ENCODE data around the gene BMP8B. TPM values are rescaled to one million over a fixed set of nuclear protein-coding genes. Genes with fewer than 3 reads are reported as not detected.
"Not testable (repeated sequence)": the region's sequence is repeated elsewhere in the genome, so short reads cannot be mapped to it uniquely, and the experiment has no call there.

The BMP8B gene
- total RNA-seq, 1 experiment from 2014 or later: 1.2 TPM

GRCh38 chr1:39770100-39771021 lies 18.3 kb downstream of the BMP8B start:
- not testable (repeated sequence) for DNase-seq, H3K9me3 ChIP-seq, H3K4me3 ChIP-seq, H3K36me3 ChIP-seq, H3K27me3 ChIP-seq

- DNase-seq, H3K36me3 ChIP-seq, H3K4me3 ChIP-seq, H3K27me3 ChIP-seq, H3K9me3 ChIP-seq: not testable (repeated sequence)
Observed at GRCh38 chr1:39769502-39769901, 19.2 kb downstream of the BMP8B start.

- not testable (repeated sequence) for DNase-seq, H3K9me3 ChIP-seq, H3K36me3 ChIP-seq, H3K4me3 ChIP-seq, H3K27me3 ChIP-seq
Observed at GRCh38 chr1:39766466-39766865, 22.2 kb downstream of the BMP8B start.

GRCh38 chr1:39764512-39764911 lies 24.2 kb downstream of the BMP8B start:
- H3K36me3 ChIP-seq, DNase-seq, H3K27me3 ChIP-seq, H3K9me3 ChIP-seq, H3K4me3 ChIP-seq: not testable (repeated sequence)

- not testable (repeated sequence) for H3K9me3 ChIP-seq, DNase-seq, H3K4me3 ChIP-seq, H3K36me3 ChIP-seq, H3K27me3 ChIP-seq
Observed at GRCh38 chr1:39763619-39764374, 24.9 kb downstream of the BMP8B start.

- H3K9me3 ChIP-seq: no peaks in the 10 kb centered on the region
- H3K27me3 ChIP-seq: no peaks in the 10 kb centered on the region
- no peaks in the 10 kb centered on the region; the same call in 1 of the 2 replicates for H3K36me3 ChIP-seq
- no peak overlapping the region for H3K4me3 ChIP-seq
- DNase-seq: no peak
Observed at GRCh38 chr1:39762550-39763540, 25.8 kb downstream of the BMP8B start.

GRCh38 chr1:39761557-39762260 lies 27.0 kb downstream of the BMP8B start:
- Histone ChIP-seq H3K36me3 (peaks cover 1% of the 10 kb centered on the region), H3K9me3 (no peaks in the 10 kb centered on the region), H3K4me3 (no peak overlapping the region), H3K27me3 (no peaks in the 10 kb centered on the region)
- no peak for DNase-seq

GRCh38 chr1:39761016-39761415 lies 27.6 kb downstream of the BMP8B start:
- Histone ChIP-seq H3K27me3 (no peaks in the 10 kb centered on the region), H3K36me3 (peaks cover 4% of the 10 kb centered on the region), H3K9me3 (no peaks in the 10 kb centered on the region), H3K4me3 (no peak overlapping the region)
- DNase-seq: no peak

GRCh38 chr1:39760074-39761008 lies 28.3 kb downstream of the BMP8B start:
- Histone ChIP-seq H3K4me3 (no peak overlapping the region), H3K27me3 (no peaks in the 10 kb centered on the region), H3K36me3 (peaks cover 11% of the 10 kb centered on the region), H3K9me3 (no peaks in the 10 kb centered on the region)
- no peak for DNase-seq

GRCh38 chr1:39759436-39759726 lies 29.3 kb downstream of the BMP8B start:
- Histone ChIP-seq H3K9me3 (no peaks in the 10 kb centered on the region), H3K4me3 (no peak overlapping the region), H3K36me3 (peaks cover 21% of the 10 kb centered on the region), H3K27me3 (no peaks in the 10 kb centered on the region)
- no peak for DNase-seq

GRCh38 chr1:39758556-39759435 lies 29.9 kb downstream of the BMP8B start:
- Histone ChIP-seq H3K36me3 (peaks cover 21% of the 10 kb centered on the region), H3K27me3 (no peaks in the 10 kb centered on the region), H3K9me3 (no peaks in the 10 kb centered on the region), H3K4me3 (no peak overlapping the region)
- DNase-seq: no peak

- peaks cover 33% of the 10 kb centered on the region for H3K36me3 ChIP-seq
- DNase-seq: no peak
- H3K4me3 ChIP-seq: no peak overlapping the region
- H3K27me3 ChIP-seq: no peaks in the 10 kb centered on the region
- no peaks in the 10 kb centered on the region for H3K9me3 ChIP-seq
Observed at GRCh38 chr1:39757501-39757900, 31.2 kb downstream of the BMP8B start.

- Histone ChIP-seq H3K9me3 (no peaks in the 10 kb centered on the region), H3K27me3 (no peaks in the 10 kb centered on the region), H3K36me3 (peaks cover 47% of the 10 kb centered on the region), H3K4me3 (no peak overlapping the region)
- DNase-seq: no peak
Observed at GRCh38 chr1:39755965-39756659, 32.6 kb downstream of the BMP8B start.

- Histone ChIP-seq H3K9me3 (no peaks in the 10 kb centered on the region), H3K27me3 (no peaks in the 10 kb centered on the region), H3K36me3 (peaks cover 57% of the 10 kb centered on the region), H3K4me3 (no peak overlapping the region)
- peak; percentile 38 for DNase-seq
Observed at GRCh38 chr1:39754906-39755504, 33.7 kb downstream of the BMP8B start.
